ENCODE results near the gene ST6GAL2. TPM values are rescaled to one million over a fixed set of nuclear protein-coding genes. Genes with fewer than 3 reads are reported as not detected.

ST6GAL2 gene
- total and polyA plus RNA-seq, 2 of the 8 experiments (the other 6 are each of a cell fraction or from before 2014, with no cell fraction given) = 2.7 to 17.5 TPM

DNA sequence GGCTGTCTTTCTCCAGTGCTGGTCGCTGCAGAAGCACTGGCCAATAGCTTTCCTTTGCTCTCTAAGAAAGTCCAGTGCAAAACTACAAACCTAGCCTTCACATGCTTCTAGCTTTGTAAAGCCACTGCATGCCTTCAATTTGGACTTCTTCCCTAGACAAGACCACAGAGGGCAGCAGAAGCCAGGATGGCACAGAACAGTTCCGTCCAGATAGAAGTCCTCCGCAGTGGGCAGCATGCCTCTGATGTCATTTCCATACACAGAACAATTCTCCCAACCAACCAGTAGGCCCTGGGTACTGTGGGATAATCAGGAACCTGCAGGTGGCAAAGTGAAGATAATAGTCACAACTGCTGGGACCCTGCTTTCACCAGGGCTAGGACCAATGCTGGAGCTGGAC is 3.3 kb downstream of the ST6GAL2 start:
- Histone ChIP-seq H3K9me3 (ENCODE audit: insufficient read depth in 2 of 2, low read depth in 1 of 2, low read length in 1 of 2) (no peaks in the 10 kb centered on the region), H4K8ac (ENCODE audit: extremely low read depth, insufficient read depth, low read length) (no peak overlapping the region), H2AFZ (ENCODE audit: low read length) (no peak overlapping the region), H3K23me2 (ENCODE audit: low read depth, low read length) (peaks cover 22% of the 10 kb centered on the region; the same call in 1 of the 2 replicates), H2BK120ac (replicated peaks; ENCODE audit: low read depth, low read length) (no peak overlapping the region), H3K4me2 (ENCODE audit: insufficient read depth in 1 of 2, low read depth in 2 of 2, low read length in 2 of 2) (no peak overlapping the region), H2BK5ac (ENCODE audit: low read depth, low read length) (no peak overlapping the region), H3K27me3 (replicated peaks in 1 of 4; ENCODE audit: control insufficient read depth in 3 of 4, extremely low read depth in 1 of 4, insufficient read depth in 3 of 4, low read length in 3 of 4) (peaks cover 0 to 19% (median 13%) of the 10 kb centered on the region in 4 experiments; a peak in 5 of 7 replicates), H3K14ac (ENCODE audit: insufficient read length) (no peak overlapping the region), H4K91ac (replicated peaks; ENCODE audit: insufficient read length, low read length) (no peak overlapping the region), H2BK15ac (ENCODE audit: low read length) (no peak overlapping the region), H3K23ac (ENCODE audit: insufficient read length) (no peak overlapping the region), H3K9ac (replicated peaks in 1 of 4; ENCODE audit: extremely low read depth in 1 of 4, low read depth in 3 of 4, low read length in 3 of 4) (no peak overlapping the region), H3K79me1 (ENCODE audit: low read depth, low read length) (no peaks in the 10 kb centered on the region; the same call in 1 of the 2 replicates), H3K27ac (ENCODE audit: low read depth, low read length) (no peak overlapping the region), H3K4ac (replicated peaks; ENCODE audit: insufficient read length, low read depth, low read length) (no peak overlapping the region), H3K4me1 (replicated peaks in 1 of 4; ENCODE audit: control insufficient read depth in 3 of 4, insufficient read depth in 4 of 4, low read length in 3 of 4) (peaks cover 0 to 8% (median 3%) of the 10 kb centered on the region in 4 experiments; a peak in 4 of 7 replicates), H2BK20ac (ENCODE audit: low read length) (no peak overlapping the region), H2BK12ac (ENCODE audit: low read depth, low read length) (no peak overlapping the region), H2AK5ac (ENCODE audit: low read depth, low read length) (no peak overlapping the region), H3K18ac (ENCODE audit: extremely low read depth, low read length) (no peak overlapping the region), H3K4me3 (ENCODE audit: extremely low read depth in 1 of 4, insufficient read depth in 2 of 4, low read depth in 3 of 4, low read length in 4 of 4) (no peak overlapping the region), H4K5ac (ENCODE audit: insufficient read length, low read depth, low read length) (no peak overlapping the region), H3K56ac (replicated peaks; ENCODE audit: insufficient read length, low read depth, low read length) (no peak overlapping the region), H4K20me1 (replicated peaks in 1 of 2; ENCODE audit: control insufficient read depth in 1 of 2, insufficient read depth in 2 of 2, low read length in 2 of 2) (peaks cover 3% of the 10 kb centered on the region in 2 experiments), H3K36me3 (ENCODE audit: control insufficient read depth in 2 of 4, insufficient read depth in 4 of 4, low read length in 3 of 4) (no peaks in the 10 kb centered on the region), H3K79me2 (ENCODE audit: control insufficient read depth in 1 of 2, insufficient read depth in 2 of 2, low read length in 2 of 2) (peaks cover 0 to 67% of the 10 kb centered on the region in 2 experiments; a peak in 2 of 4 replicates)
- FAIRE-seq = no peak
- ChIA-PET CTCF (ENCODE audit: partially characterized antibody) (interaction anchor here (0.9 to 1.9 kb wide), 6 partner anchors 9 to 558 kb away, joined by 3 to 10 read pairs (median 3); no protein-coding TSS in a partner anchor), POLR2A (ENCODE audit: partially characterized antibody) (no interaction called here)
- TF ChIP-seq RAD21 (IDR thresholded peaks at IDR 0.05 in 1 of 2, conservative IDR thresholded peaks at IDR 0.05 in 1 of 2; ENCODE audit: low read depth in 2 of 2, low read length in 2 of 2) (peak; percentile 55 to 58), JUND (IDR thresholded peaks at IDR 0.05; ENCODE audit: low read length) (no peak)
- TF ChIP-seq, protein P1, sequence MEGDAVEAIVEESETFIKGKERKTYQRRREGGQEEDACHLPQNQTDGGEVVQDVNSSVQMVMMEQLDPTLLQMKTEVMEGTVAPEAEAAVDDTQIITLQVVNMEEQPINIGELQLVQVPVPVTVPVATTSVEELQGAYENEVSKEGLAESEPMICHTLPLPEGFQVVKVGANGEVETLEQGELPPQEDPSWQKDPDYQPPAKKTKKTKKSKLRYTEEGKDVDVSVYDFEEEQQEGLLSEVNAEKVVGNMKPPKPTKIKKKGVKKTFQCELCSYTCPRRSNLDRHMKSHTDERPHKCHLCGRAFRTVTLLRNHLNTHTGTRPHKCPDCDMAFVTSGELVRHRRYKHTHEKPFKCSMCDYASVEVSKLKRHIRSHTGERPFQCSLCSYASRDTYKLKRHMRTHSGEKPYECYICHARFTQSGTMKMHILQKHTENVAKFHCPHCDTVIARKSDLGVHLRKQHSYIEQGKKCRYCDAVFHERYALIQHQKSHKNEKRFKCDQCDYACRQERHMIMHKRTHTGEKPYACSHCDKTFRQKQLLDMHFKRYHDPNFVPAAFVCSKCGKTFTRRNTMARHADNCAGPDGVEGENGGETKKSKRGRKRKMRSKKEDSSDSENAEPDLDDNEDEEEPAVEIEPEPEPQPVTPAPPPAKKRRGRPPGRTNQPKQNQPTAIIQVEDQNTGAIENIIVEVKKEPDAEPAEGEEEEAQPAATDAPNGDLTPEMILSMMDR (IDR thresholded peaks at IDR 0.05; ENCODE audit: control extremely low read depth in 1 of 3, insufficient read depth in 1 of 3, low read depth in 1 of 3, low read length in 3 of 3) = peak in 2 of 3 experiments; percentile 19 to 22; a peak in 1 of 4 replicates
- DNase-seq (ENCODE audit: low read depth in 1 of 2, low spot score in 2 of 2) = no peak
- 93% methylated on average over 3 of the region's 3 CpGs; no CpG with 5 or more reads in 1 of the 2 experiments for WGBS, 2 experiments (ENCODE audit: extremely low coverage in 1 of 2, insufficient coverage in 1 of 2, insufficient read length in 1 of 2, insufficient replicate concordance in 2 of 2, low coverage in 1 of 2, low lambda C conversion rate in 2 of 2, missing lambda C conversion rate in 1 of 2)

Measured in H1 (cell line).